GM06990 (cell line): ENCODE data around the gene HS6ST2.

ENCODE experiments used
- DNase-seq: peaks from one replicate; pipeline ENCODE4 v3.0.0-alpha.2; 2011; ENCODE audit not compliant: insufficient read length; ENCODE audit errors: extremely low read depth
- H3K27me3 ChIP-seq: replicated peaks from 2 replicates; pipeline ENCODE4 v1.6.0; 2011; ENCODE audit warnings: low read length; ENCODE audit not compliant: control insufficient read depth, insufficient read depth
- H3K36me3 ChIP-seq: 2 replicates; pipeline ENCODE4 v1.5.1; 2011; ENCODE audit warnings: low read length; ENCODE audit not compliant: control insufficient read depth, insufficient read depth
- H3K4me3 ChIP-seq: replicated peaks from 2 replicates; pipeline ENCODE4 v1.5.1; 2011; ENCODE audit warnings: low read depth, mild to moderate bottlenecking, control low read depth, low read length
- TF ChIP-seq, protein P1 (sequence below): IDR thresholded peaks from 2 replicates; pipeline ENCODE4 v1.5.1; 2011; ENCODE audit warnings: low read length, control low read depth, mild to moderate bottlenecking, inconsistent platforms; ENCODE audit not compliant: insufficient read depth, poor library complexity, severe bottlenecking

The HS6ST2 gene

DNA sequence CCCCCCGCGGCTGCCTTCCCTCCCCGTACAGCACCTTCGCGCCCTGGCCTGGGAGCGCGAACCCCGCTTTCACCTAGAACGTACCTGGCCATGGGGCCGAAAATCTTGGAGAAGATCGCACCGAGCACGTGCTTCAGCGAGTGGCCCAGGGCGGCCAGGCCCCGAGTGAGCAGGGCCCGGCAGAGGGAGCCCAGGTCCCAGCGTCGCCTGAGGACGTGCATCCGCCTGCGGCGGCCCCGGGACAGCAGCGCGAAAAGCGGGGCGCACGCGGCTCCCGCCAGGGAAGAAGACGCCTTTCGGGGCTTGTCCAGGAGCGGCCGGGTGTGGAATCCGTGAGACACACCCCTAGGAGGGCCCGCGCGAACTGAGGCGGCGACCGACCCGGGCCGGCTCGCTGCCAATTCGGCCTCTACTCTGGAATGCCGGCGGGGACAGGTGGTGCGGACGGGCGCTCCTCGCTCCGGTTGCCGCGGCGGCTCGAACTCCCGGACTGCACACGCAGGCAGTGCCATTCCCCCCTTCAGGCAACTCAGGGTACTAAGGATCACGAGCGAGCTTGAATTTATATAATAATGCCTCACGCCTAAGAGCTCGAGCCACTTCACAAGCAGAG, at the start of gene HS6ST2:
Gene HS6ST2, minus strand, starts transcription at position 539 of the 613 bp plus-strand sequence.
- TF ChIP-seq, protein P1, sequence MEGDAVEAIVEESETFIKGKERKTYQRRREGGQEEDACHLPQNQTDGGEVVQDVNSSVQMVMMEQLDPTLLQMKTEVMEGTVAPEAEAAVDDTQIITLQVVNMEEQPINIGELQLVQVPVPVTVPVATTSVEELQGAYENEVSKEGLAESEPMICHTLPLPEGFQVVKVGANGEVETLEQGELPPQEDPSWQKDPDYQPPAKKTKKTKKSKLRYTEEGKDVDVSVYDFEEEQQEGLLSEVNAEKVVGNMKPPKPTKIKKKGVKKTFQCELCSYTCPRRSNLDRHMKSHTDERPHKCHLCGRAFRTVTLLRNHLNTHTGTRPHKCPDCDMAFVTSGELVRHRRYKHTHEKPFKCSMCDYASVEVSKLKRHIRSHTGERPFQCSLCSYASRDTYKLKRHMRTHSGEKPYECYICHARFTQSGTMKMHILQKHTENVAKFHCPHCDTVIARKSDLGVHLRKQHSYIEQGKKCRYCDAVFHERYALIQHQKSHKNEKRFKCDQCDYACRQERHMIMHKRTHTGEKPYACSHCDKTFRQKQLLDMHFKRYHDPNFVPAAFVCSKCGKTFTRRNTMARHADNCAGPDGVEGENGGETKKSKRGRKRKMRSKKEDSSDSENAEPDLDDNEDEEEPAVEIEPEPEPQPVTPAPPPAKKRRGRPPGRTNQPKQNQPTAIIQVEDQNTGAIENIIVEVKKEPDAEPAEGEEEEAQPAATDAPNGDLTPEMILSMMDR = no peak
- H3K27me3 ChIP-seq = no peaks in the 10 kb centered on the region; the same call in none of the 2 replicates
- DNase-seq = peak; percentile 1
- H3K36me3 ChIP-seq = no peaks in the 10 kb centered on the region
- no peak within 1 kb of the TSS for H3K4me3 ChIP-seq

DNA sequence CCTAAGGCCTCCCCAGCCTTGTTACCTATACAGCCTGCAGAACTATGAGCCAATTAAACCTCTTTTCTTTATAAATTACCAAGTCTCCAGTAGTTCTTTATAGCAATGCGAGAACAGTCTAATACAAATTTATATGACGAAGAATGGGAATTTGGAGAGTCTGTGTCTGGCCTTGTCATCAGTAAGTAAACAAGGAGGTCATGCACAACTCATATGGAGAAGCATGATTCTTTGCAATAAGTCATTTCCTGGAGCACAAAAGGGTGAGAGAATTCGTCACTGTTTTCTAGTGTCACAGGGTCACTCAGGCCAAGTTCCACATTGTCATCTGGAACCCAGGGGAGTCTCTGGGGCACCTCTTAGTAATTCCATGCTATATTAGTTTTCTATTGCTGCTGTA, 49.0 kb upstream of the HS6ST2 start:
- TF ChIP-seq, protein P1 = no peak
- Histone ChIP-seq H3K4me3 (no peak overlapping the region), H3K36me3 (no peaks in the 10 kb centered on the region), H3K27me3 (no peaks in the 10 kb centered on the region)
- DNase-seq = no peak

DNA sequence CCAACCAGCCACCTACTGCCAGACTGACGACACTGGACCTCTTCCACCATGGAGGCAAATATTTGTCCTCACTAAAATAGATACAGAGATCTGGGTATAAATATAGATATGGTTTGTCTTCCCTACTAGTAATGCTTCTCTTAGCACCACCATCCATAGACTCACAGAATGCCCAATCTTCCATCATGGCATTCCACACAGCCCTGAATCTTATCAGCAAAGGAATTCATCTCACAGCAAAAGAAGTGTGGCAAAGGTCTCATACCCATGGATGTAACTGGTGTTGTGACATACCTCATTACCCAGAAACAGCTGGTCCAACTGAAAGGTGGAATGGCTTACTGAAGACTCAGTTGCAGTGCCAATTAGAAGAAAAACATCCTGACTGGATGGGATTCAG, 47.2 kb upstream of the HS6ST2 start:
- H3K27me3 ChIP-seq = no peaks in the 10 kb centered on the region

DNA sequence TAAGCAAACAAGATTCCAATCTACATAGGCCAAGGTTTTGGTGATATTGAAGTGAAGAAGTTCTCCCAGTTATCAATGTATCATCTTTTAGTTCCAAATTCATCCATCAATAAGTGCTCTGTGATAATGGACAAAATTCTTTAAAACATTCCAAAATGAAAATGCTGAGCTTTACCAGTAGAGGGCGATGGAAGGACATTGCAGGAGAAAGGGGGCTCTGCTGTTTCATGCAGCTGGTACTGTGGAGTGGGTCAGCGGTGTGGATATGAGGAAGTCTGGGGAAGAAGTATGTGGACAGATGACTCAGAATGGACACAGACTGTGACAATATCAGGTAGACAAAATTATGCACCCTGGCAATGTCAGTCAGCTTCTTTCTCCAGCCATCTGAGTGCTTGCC, 46.6 kb upstream of the HS6ST2 start:
- Histone ChIP-seq H3K36me3 (no peaks in the 10 kb centered on the region), H3K27me3 (no peaks in the 10 kb centered on the region), H3K4me3 (no peak overlapping the region)
- TF ChIP-seq, protein P1 = peak; percentile 72
- DNase-seq = no peak

More for the DNA sequence above, 47.2 kb upstream of the HS6ST2 start:
- no peak for DNase-seq
- TF ChIP-seq, protein P1 = no peak
- no peaks in the 10 kb centered on the region for H3K36me3 ChIP-seq
- H3K4me3 ChIP-seq = no peak overlapping the region

DNA sequence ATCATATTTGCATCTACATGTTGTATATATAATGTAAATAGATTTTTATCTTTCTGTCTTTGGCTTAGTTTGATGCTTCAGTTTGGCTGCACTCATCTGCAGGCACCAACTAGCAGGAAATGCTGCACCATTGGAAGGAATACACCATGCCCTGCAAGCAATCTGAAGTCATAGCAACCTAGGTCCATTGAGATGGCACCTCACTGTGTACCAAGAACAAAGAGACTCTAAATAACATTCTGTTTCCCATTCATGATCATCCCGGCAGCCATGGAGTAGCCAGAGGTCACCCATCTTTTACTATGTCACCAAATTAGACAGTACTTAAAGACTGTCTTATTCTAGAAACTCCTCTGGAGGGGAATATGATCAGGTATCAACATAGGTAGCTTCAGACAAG, 40.8 kb upstream of the HS6ST2 start:
- Histone ChIP-seq H3K4me3 (no peak overlapping the region), H3K27me3 (no peaks in the 10 kb centered on the region), H3K36me3 (no peaks in the 10 kb centered on the region)
- no peak for DNase-seq
- TF ChIP-seq, protein P1 = no peak

DNA sequence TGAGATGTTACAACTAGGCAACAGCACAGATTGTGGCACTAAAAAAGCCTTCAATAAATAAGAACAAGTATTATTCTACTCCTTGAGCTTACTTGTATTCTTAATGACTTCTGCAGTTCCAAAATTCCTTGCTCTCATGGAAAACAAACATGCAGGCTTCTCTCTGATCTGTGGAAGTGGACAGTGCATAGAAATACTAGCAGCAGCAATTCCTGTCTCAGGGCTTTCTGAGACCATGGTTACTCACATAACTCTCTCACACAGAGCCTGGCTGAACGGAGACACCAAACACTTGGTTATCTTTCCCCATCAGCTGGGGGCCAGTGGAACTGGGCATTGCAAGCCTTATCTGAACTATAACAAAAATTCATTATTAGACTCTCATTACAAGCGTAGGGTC, 32.4 kb upstream of the HS6ST2 start:
- no peak for DNase-seq
- Histone ChIP-seq H3K36me3 (no peaks in the 10 kb centered on the region), H3K27me3 (no peaks in the 10 kb centered on the region), H3K4me3 (no peak overlapping the region)
- TF ChIP-seq, protein P1 = no peak
